A549 treated with DMSO at 1 μM for 4 hours (cell line): ENCODE data around the gene FUZ. TPM values are rescaled to one million over a fixed set of nuclear protein-coding genes. Genes with fewer than 3 reads are reported as not detected.

Experiments used
- total RNA-seq: library from RNA; stranded (reverse); fragments of 200-300 nt; extraction: Qiagen RNA extraction; gene quantifications from 5 replicates; pipeline ENCODE4 v1.2.3, GENCODE V29; 2022; ENCODE audit warnings: low read depth

The FUZ gene
- total RNA-seq: 13.9 to 17.0 TPM (median 15.0 TPM) in 5 replicates

GRCh38 chr19:49812997-49813861 is at the start of gene FUZ:
Gene FUZ (minus strand): TSS chr19:49813292. CDS start chr19:49813106, 186 bp downstream.

GRCh38 chr19:49850487-49851342 is 37.6 kb upstream of the FUZ start, which contains the start of gene PTOV1:
Gene PTOV1 (plus strand): TSS chr19:49851159.

GRCh38 chr19:49817964-49818648 is 5.0 kb upstream of the FUZ start, which contains the start of gene MED25:
Gene MED25 (plus strand): TSS chr19:49818289. CDS start chr19:49818342, 53 bp downstream.

GRCh38 chr19:49766930-49767299 is 46.2 kb downstream of the FUZ start, which contains the start of gene AP2A1:
Gene AP2A1 (plus strand): TSS chr19:49767001. CDS start chr19:49767134, 133 bp downstream.

GRCh38 chr19:49763230-49763629 is 49.9 kb downstream of the FUZ start, which contains the start of gene TSKS:
Gene TSKS (minus strand): TSS chr19:49763306. CDS start chr19:49763247, 59 bp downstream.

Other genes starting within 250 kb of the FUZ start
- gene NOSIP, start 232.7 kb downstream of the FUZ start, total RNA-seq: 84.6 to 109 TPM (median 95.2 TPM) in 5 replicates
- 0.54 to 1.2 TPM (median 0.87 TPM) in 5 replicates for gene PRRG2, start 232.0 kb downstream of the FUZ start, total RNA-seq
- gene PRR12, start 222.1 kb downstream of the FUZ start, total RNA-seq: 27.6 to 35.1 TPM (median 29.7 TPM) in 5 replicates
- gene RRAS, start 173.1 kb downstream of the FUZ start, total RNA-seq: 83.1 to 125 TPM (median 114 TPM) in 5 replicates
- 41.9 to 71.4 TPM (median 66.3 TPM) in 5 replicates for gene SCAF1, start 171.1 kb downstream of the FUZ start, total RNA-seq
- gene IRF3, start 147.4 kb downstream of the FUZ start, total RNA-seq: 86.3 to 119 TPM (median 102 TPM) in 5 replicates
- gene BCL2L12, start 147.4 kb downstream of the FUZ start, total RNA-seq: 58.3 to 77.0 TPM (median 67.6 TPM) in 5 replicates
- 373 to 457 TPM (median 431 TPM) in 5 replicates for gene PRMT1, start 136.0 kb downstream of the FUZ start, total RNA-seq
- 4.0 to 7.6 TPM (median 5.7 TPM) in 5 replicates for gene ADM5, start 123.7 kb downstream of the FUZ start, total RNA-seq
- gene CPT1C, start 122.2 kb downstream of the FUZ start, total RNA-seq: 11.6 to 14.6 TPM (median 13.4 TPM) in 5 replicates
- 0.06 TPM in 1 of 5 replicates, not detected in the others for gene TSKS, start 50.0 kb downstream of the FUZ start, total RNA-seq
- gene AP2A1, start 46.3 kb downstream of the FUZ start, total RNA-seq: 44.3 to 56.6 TPM (median 52.4 TPM) in 5 replicates
- gene MED25, start 5.0 kb upstream of the FUZ start, total RNA-seq: 51.8 to 71.0 TPM (median 61.4 TPM) in 5 replicates
- 121 to 156 TPM (median 142 TPM) in 5 replicates for gene PTOV1, start 37.9 kb upstream of the FUZ start, total RNA-seq
- gene PNKP, start 54.3 kb upstream of the FUZ start, total RNA-seq: 51.8 to 57.7 TPM (median 54.9 TPM) in 5 replicates
- gene AKT1S1, start 64.1 kb upstream of the FUZ start, total RNA-seq: 75.5 to 121 TPM (median 104 TPM) in 5 replicates
- 21.9 to 24.2 TPM (median 22.6 TPM) in 5 replicates for gene TBC1D17, start 64.4 kb upstream of the FUZ start, total RNA-seq
- 0.58 to 1.2 TPM (median 0.76 TPM) in 5 replicates for gene IL4I1, start 83.6 kb upstream of the FUZ start, total RNA-seq
- 47.7 to 59.0 TPM (median 52.0 TPM) in 5 replicates for gene ATF5, start 115.9 kb upstream of the FUZ start, total RNA-seq
- gene NUP62, start 116.2 kb upstream of the FUZ start, total RNA-seq: 78.6 to 111 TPM (median 98.3 TPM) in 5 replicates
- gene SIGLEC11, start 147.9 kb upstream of the FUZ start, total RNA-seq: not detected in 5 replicates
- 36.7 to 43.4 TPM (median 42.8 TPM) in 5 replicates for gene VRK3, start 212.1 kb upstream of the FUZ start, total RNA-seq
- 9.1 to 12.1 TPM (median 11.4 TPM) in 5 replicates for gene ZNF473, start 212.7 kb upstream of the FUZ start, total RNA-seq